HepG2 (cell line): Measurements from ENCODE around the gene HSD17B8. TPM values are rescaled to one million over a fixed set of nuclear protein-coding genes. Genes with fewer than 3 reads are reported as not detected.

ENCODE experiments used
- ATAC-seq: fragments of 200-7000 bp; cut with Tn5 transposase; 3 replicates; pipeline ENCODE4 v1.9.1; 2020; ENCODE audit warnings: mild to moderate bottlenecking, moderate library complexity
- BruUV-seq: library from RNA; stranded (reverse); fragments of 400-500 nt; replicated peaks from 2 replicates; lab custom pipeline; 2021; lab: Mats Ljungman, UMichigan
- CTCF ChIA-PET: fragments of 300-600 bp; formaldehyde crosslinking; extraction: SDS; loops from one replicate; lab custom pipeline; 2021; ENCODE audit warnings: low total read pairs, inconsistent platforms, low intra/inter-chr PET ratio; lab: Yijun Ruan, JAX
- POLR2A ChIA-PET: fragments of 350-600 bp; sonication (Branson Sonifier 250); formaldehyde crosslinking; loops from one replicate; lab custom pipeline; 2020; ENCODE audit warnings: antibody characterized with exemption, inconsistent platforms; lab: Yijun Ruan, JAX
- DNase-seq: peaks from one replicate; pipeline ENCODE4 v3.0.0-alpha.2; 2015; ENCODE audit warnings: low spot score
- FAIRE-seq: peaks from 3 replicates; lab custom pipeline; 2011; peaks lifted over from hg19 to GRCh38; lab: Jason Lieb, UNC
- H2AFZ ChIP-seq: one replicate; pipeline ENCODE4 v1.6.1; 2011; ENCODE audit warnings: low read length, inconsistent platforms
- H3K27ac ChIP-seq: fragments of 300-600 bp; 3 replicates; pipeline ENCODE4 v1.8.0; 2011; ENCODE audit warnings: mixed run types, mild to moderate bottlenecking, mixed read lengths, low read length, inconsistent platforms; ENCODE audit not compliant: insufficient read depth; ENCODE audit errors: extremely low read length
- H3K27me3 ChIP-seq, 2 experiments: fragments of 200-600 bp in 1 of 2; 2 replicates in 1 of 2; 3 replicates in 1 of 2; pipeline versions ENCODE4 v1.6.0 to v1.8.0; 2011; ENCODE audit warnings: low read length in 2 of 2, mild to moderate bottlenecking in 2 of 2, moderate library complexity in 2 of 2, inconsistent platforms in 1 of 2; ENCODE audit not compliant: insufficient read depth in 2 of 2, control insufficient read depth in 1 of 2
- H3K36me3 ChIP-seq, 2 experiments: fragments of 200-600 bp in 1 of 2; replicated peaks in 1 of 2; 2 replicates in 1 of 2; 3 replicates in 1 of 2; pipeline versions ENCODE4 v1.5.1 to v1.8.0; 2011; ENCODE audit warnings: low read length in 2 of 2, inconsistent platforms in 1 of 2; ENCODE audit not compliant: insufficient read depth in 2 of 2, control insufficient read depth in 1 of 2
- H3K4me1 ChIP-seq: 2 replicates; pipeline ENCODE4 v1.5.1; 2012; ENCODE audit warnings: low read length, inconsistent platforms; ENCODE audit not compliant: insufficient read depth
- H3K4me2 ChIP-seq: 2 replicates; pipeline ENCODE4 v1.6.0; 2011; ENCODE audit warnings: low read depth, low read length, inconsistent platforms
- H3K4me3 ChIP-seq, 3 experiments: fragments of 200-600 bp in 1 of 3; sonication (generic), shearing (Covaris generic) in 1 of 3; replicated peaks in 1 of 3; 2 replicates each; pipeline ENCODE4 v1.5.1; 2011 to 2016; ENCODE audit warnings: low read length in 3 of 3, inconsistent platforms in 2 of 3, low read depth in 2 of 3, mild to moderate bottlenecking in 2 of 3, control low read depth in 1 of 3, mixed read lengths in 1 of 3; ENCODE audit not compliant: insufficient read depth in 1 of 3
- H3K79me2 ChIP-seq: one replicate; pipeline ENCODE4 v1.6.1; 2011; ENCODE audit warnings: low read length, inconsistent platforms; ENCODE audit not compliant: insufficient read depth
- H3K9ac ChIP-seq: 2 replicates; pipeline ENCODE4 v1.6.0; 2011; ENCODE audit warnings: mild to moderate bottlenecking, low read depth, low read length, inconsistent platforms; ENCODE audit not compliant: insufficient read depth
- H3K9me3 ChIP-seq: 2 replicates; pipeline ENCODE4 v1.5.1; 2012; ENCODE audit warnings: mild to moderate bottlenecking, low read length
- H4K20me1 ChIP-seq: 2 replicates; pipeline ENCODE4 v1.6.0; 2011; ENCODE audit warnings: inconsistent platforms, mild to moderate bottlenecking, low read length, moderate library complexity; ENCODE audit not compliant: insufficient read depth
- ISX ChIP-seq: sonication (generic); formaldehyde crosslinking; conservative IDR thresholded peaks from 2 replicates; pipeline ENCODE4 v1.5.0; 2020; ENCODE audit warnings: missing genetic modification reagents
- KDM4B ChIP-seq: sonication (generic); formaldehyde crosslinking; IDR thresholded peaks from 2 replicates; pipeline ENCODE4 v1.4.0; 2020; ENCODE audit warnings: missing genetic modification reagents
- MED1 ChIP-seq: sonication (generic); formaldehyde crosslinking; IDR thresholded peaks from 2 replicates; pipeline ENCODE4 v1.4.0; 2020; ENCODE audit warnings: missing genetic modification reagents
- NFATC3 ChIP-seq: sonication (generic); formaldehyde crosslinking; IDR thresholded peaks from 2 replicates; pipeline ENCODE4 v1.5.1; 2020; ENCODE audit warnings: mild to moderate bottlenecking, missing genetic modification reagents
- NFRKB ChIP-seq: fragments of 450-650 bp; IDR thresholded peaks from 2 replicates; pipeline ENCODE4 v1.6.1; 2017
- ZFY ChIP-seq: sonication (generic); formaldehyde crosslinking; IDR thresholded peaks from 2 replicates; pipeline ENCODE4 v1.4.0; 2020; ENCODE audit warnings: missing genetic modification reagents
- ZSCAN20 ChIP-seq: sonication (generic); formaldehyde crosslinking; IDR thresholded peaks from 2 replicates; pipeline ENCODE4 v1.4.0; 2020; ENCODE audit warnings: missing genetic modification reagents, mild to moderate bottlenecking, borderline replicate concordance
- ZSCAN30 ChIP-seq: sonication (generic); formaldehyde crosslinking; IDR thresholded peaks from 2 replicates; pipeline ENCODE4 v1.5.0; 2020; ENCODE audit warnings: mild to moderate bottlenecking, missing genetic modification reagents
- WGBS: methylation state at CpG from one replicate; pipeline ENCODE4 v1.1.6; 2017; ENCODE audit warnings: low lambda C conversion rate; 5-methylcytosine and 5-hydroxymethylcytosine counted together
- in situ Hi-C: cut with HindIII; loops from 2 replicates; pipeline ENCODE4 v1.10.0; 2017; ENCODE audit warnings: low pct_unique_long_range_greater_than_20kb; ENCODE audit not compliant: extremely low pct_ligation_motif_present
- intact Hi-C: fragments of 100-400 bp; cut with micrococcal nuclease; formaldehyde crosslinking; loops from one replicate; pipeline ENCODE4 v1.10.0; 2022; ENCODE audit not compliant: unreplicated experiment
- polyA plus RNA-seq, 8 experiments: library from polyadenylated mRNA; depleted of rRNA in 3 of 8; stranded (reverse) in 7 of 8; unstranded in 1 of 8; fragments of >200 nt; fragmentation: Illumina TruSeq in 4 of 8; extraction: Trizol in 4 of 8; gene quantifications; 2 replicates each; pipeline versions ENCODE4 v1.2.1 to v1.2.3, GENCODE V29; 2011 to 2016; ENCODE audit warnings: low read depth in 4 of 8, missing spikeins in 1 of 8, mixed read lengths in 1 of 8; ENCODE audit not compliant: insufficient read depth in 1 of 8
- total RNA-seq, 5 experiments: library from RNA; depleted of rRNA; stranded (reverse); fragments of >200 nt; fragmentation: Illumina TruSeq; extraction: Trizol; gene quantifications; 2 replicates each; pipeline ENCODE4 v1.2.3, GENCODE V29; 2016; ENCODE audit warnings: low read depth in 1 of 5
- TF ChIP-seq, protein P1 (sequence below): IDR thresholded peaks from 2 replicates; pipeline ENCODE4 v1.6.1; 2018; ENCODE audit warnings: missing genetic modification reagents, mild to moderate bottlenecking, missing compliant biosample characterization
- TF ChIP-seq, protein P2 (sequence below): sonication (generic); formaldehyde crosslinking; IDR thresholded peaks from 2 replicates; pipeline ENCODE4 v1.4.0; 2020; ENCODE audit warnings: mild to moderate bottlenecking, missing genetic modification reagents

The HSD17B8 gene
- total and polyA plus RNA-seq, 2 of the 13 experiments (the other 11 are each of a cell fraction or from before 2014, with no cell fraction given), result 12.6 to 20.1 TPM

GRCh38 chr6:33166811-33167210 lies 37.6 kb upstream of the HSD17B8 start:
- no peak overlapping the region for H3K9ac ChIP-seq
- CTCF ChIA-PET, result no interaction called here
- DNase-seq, result no peak
- POLR2A ChIA-PET, result no interaction called here
- H3K36me3 ChIP-seq, result no peaks in the 10 kb centered on the region
- no peak for FAIRE-seq
- no peak overlapping the region for H3K4me2 ChIP-seq
- intact Hi-C loops, result no loop called here
- WGBS, result 31% methylated on average over 6 of the region's 7 CpGs
- TF ChIP-seq NFATC3 (no peak), KDM4B (CRISPR knock-in tag) (no peak), MED1 (no peak), NFRKB (no peak), ZFY (CRISPR knock-in tag) (no peak), ZSCAN20 (no peak), ZSCAN30 (CRISPR knock-in tag) (no peak), ISX (no peak)
- TF ChIP-seq, protein P1, sequence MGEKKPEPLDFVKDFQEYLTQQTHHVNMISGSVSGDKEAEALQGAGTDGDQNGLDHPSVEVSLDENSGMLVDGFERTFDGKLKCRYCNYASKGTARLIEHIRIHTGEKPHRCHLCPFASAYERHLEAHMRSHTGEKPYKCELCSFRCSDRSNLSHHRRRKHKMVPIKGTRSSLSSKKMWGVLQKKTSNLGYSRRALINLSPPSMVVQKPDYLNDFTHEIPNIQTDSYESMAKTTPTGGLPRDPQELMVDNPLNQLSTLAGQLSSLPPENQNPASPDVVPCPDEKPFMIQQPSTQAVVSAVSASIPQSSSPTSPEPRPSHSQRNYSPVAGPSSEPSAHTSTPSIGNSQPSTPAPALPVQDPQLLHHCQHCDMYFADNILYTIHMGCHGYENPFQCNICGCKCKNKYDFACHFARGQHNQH (CRISPR knock-in tag), result no peak
- TF ChIP-seq, protein P2, sequence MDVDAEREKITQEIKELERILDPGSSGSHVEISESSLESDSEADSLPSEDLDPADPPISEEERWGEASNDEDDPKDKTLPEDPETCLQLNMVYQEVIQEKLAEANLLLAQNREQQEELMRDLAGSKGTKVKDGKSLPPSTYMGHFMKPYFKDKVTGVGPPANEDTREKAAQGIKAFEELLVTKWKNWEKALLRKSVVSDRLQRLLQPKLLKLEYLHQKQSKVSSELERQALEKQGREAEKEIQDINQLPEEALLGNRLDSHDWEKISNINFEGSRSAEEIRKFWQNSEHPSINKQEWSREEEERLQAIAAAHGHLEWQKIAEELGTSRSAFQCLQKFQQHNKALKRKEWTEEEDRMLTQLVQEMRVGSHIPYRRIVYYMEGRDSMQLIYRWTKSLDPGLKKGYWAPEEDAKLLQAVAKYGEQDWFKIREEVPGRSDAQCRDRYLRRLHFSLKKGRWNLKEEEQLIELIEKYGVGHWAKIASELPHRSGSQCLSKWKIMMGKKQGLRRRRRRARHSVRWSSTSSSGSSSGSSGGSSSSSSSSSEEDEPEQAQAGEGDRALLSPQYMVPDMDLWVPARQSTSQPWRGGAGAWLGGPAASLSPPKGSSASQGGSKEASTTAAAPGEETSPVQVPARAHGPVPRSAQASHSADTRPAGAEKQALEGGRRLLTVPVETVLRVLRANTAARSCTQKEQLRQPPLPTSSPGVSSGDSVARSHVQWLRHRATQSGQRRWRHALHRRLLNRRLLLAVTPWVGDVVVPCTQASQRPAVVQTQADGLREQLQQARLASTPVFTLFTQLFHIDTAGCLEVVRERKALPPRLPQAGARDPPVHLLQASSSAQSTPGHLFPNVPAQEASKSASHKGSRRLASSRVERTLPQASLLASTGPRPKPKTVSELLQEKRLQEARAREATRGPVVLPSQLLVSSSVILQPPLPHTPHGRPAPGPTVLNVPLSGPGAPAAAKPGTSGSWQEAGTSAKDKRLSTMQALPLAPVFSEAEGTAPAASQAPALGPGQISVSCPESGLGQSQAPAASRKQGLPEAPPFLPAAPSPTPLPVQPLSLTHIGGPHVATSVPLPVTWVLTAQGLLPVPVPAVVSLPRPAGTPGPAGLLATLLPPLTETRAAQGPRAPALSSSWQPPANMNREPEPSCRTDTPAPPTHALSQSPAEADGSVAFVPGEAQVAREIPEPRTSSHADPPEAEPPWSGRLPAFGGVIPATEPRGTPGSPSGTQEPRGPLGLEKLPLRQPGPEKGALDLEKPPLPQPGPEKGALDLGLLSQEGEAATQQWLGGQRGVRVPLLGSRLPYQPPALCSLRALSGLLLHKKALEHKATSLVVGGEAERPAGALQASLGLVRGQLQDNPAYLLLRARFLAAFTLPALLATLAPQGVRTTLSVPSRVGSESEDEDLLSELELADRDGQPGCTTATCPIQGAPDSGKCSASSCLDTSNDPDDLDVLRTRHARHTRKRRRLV (CRISPR knock-in tag), result no peak
- no peak for ATAC-seq
- no peak overlapping the region for H3K27ac ChIP-seq
- no peak overlapping the region for H3K4me3 ChIP-seq
- H3K27me3 ChIP-seq, result peaks cover 4 to 15% of the 10 kb centered on the region in 2 experiments; a peak in 3 of 5 replicates
- no peaks in the 10 kb centered on the region for H3K79me2 ChIP-seq
- H4K20me1 ChIP-seq, result no peaks in the 10 kb centered on the region
- in situ Hi-C loops, result loop anchor here (10.0 kb wide), 1 partner anchor 152 kb away; no protein-coding TSS in a partner anchor
- H3K4me1 ChIP-seq, result peaks cover 14% of the 10 kb centered on the region
- no TSS peak for BruUV-seq
- no peaks in the 10 kb centered on the region for H3K9me3 ChIP-seq
- H2AFZ ChIP-seq, result no peak overlapping the region
